Neural crest cell (in vitro differentiated cells): ENCODE measurements around the gene TBC1D17. TPM values are rescaled to one million over a fixed set of nuclear protein-coding genes. Genes with fewer than 3 reads are reported as not detected.

Experiments
- DNase-seq: peaks from one replicate; pipeline ENCODE4 v3.0.0; 2021; ENCODE audit warnings: low read depth, mixed read lengths, low spot score
- H3K27ac Mint-ChIP-seq: one replicate; pipeline ENCODE4 v1.8.0; 2021; ENCODE audit warnings: mild to moderate bottlenecking, mixed read lengths; ENCODE audit not compliant: unreplicated experiment
- H3K27me3 Mint-ChIP-seq: 2 replicates; pipeline ENCODE4 v1.8.0; 2021; ENCODE audit warnings: low read depth, mild to moderate bottlenecking, mixed read lengths
- H3K36me3 Mint-ChIP-seq: 2 replicates; pipeline ENCODE4 v1.8.0; 2021; ENCODE audit warnings: low read depth, mild to moderate bottlenecking, mixed read lengths
- H3K4me1 Mint-ChIP-seq: 2 replicates; pipeline ENCODE4 v1.8.0; 2021; ENCODE audit warnings: mixed read lengths
- H3K4me3 Mint-ChIP-seq: one replicate; pipeline ENCODE4 v1.8.0; 2021; ENCODE audit warnings: mild to moderate bottlenecking, mixed read lengths
- H3K9me3 Mint-ChIP-seq: 2 replicates; pipeline ENCODE4 v1.8.0; 2021; ENCODE audit warnings: mixed read lengths
- CTCF ChIP-seq: fragments of 200-600 bp; sonication (generic); conservative IDR thresholded peaks from 2 replicates; pipeline ENCODE4 v1.5.0; 2021; ENCODE audit warnings: antibody characterized with exemption, mild to moderate bottlenecking
- total RNA-seq: library from RNA; stranded (reverse); gene quantifications from 2 replicates; pipeline ENCODE4 v1.2.1, GENCODE V29; 2021

The TBC1D17 gene
- total RNA-seq, 1 donor from 2014 or later, result 30.5 TPM

DNA sequence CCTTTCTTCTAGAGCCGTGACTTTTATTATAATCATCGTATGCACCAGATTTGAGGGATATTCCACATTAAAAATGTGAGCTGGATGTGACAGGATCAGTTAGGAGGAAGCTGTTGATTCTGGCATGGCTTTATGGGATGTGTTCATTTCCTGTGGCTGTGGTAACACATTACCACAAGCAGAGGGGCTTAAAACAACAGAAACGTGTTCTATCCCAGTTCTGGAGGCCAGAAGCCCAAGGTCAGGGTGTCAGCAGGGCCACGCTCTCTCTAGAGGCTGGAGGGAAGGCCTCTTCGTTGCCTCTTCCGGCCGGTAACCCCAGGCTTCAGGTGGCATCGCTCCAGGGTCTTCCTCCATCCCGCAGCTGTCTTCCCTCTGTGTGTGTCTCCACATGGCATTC lies 44.9 kb upstream of the TBC1D17 start:
- H3K9me3 Mint-ChIP-seq, result no peaks in the 10 kb centered on the region
- peak overlapping the region; percentile 12 for H3K4me3 Mint-ChIP-seq
- no peak for DNase-seq
- peaks cover 10% of the 10 kb centered on the region for H3K36me3 Mint-ChIP-seq
- no peaks in the 10 kb centered on the region for H3K27me3 Mint-ChIP-seq
- H3K4me1 Mint-ChIP-seq, result no peaks in the 10 kb centered on the region
- no peak for TF ChIP-seq CTCF
- peak overlapping the region; percentile 35 for H3K27ac Mint-ChIP-seq

- H3K36me3 Mint-ChIP-seq, result peaks cover 17% of the 10 kb centered on the region
- H3K27me3 Mint-ChIP-seq, result no peaks in the 10 kb centered on the region
- H3K4me3 Mint-ChIP-seq, result no peak overlapping the region
- H3K27ac Mint-ChIP-seq, result no peak overlapping the region
- H3K4me1 Mint-ChIP-seq, result no peaks in the 10 kb centered on the region
- DNase-seq, result no peak
- no peaks in the 10 kb centered on the region for H3K9me3 Mint-ChIP-seq
- TF ChIP-seq CTCF, result no peak
Measured at GRCh38 chr19:49833599-49833998, 43.9 kb upstream of the TBC1D17 start.

DNA sequence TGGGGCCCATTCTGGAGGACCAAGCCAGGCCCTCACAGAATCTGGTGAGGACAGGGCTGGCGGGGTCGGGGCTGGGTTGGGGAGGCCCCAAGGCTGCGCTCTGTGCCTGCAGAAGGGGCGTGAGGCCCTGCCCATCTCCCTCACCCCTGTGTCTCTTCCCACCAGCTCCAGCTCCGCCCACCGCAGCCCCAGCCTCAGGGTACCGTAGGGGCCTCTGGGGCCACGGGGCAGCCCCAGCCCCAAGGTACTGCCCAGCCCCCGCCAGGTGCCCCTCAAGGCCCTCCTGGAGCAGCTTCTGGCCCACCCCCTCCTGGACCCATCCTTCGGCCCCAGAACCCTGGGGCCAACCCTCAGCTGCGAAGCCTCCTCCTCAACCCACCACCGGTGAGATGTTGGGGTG lies 41.9 kb upstream of the TBC1D17 start:
- peaks cover 4% of the 10 kb centered on the region for H3K4me1 Mint-ChIP-seq
- peaks cover 23% of the 10 kb centered on the region for H3K36me3 Mint-ChIP-seq
- TF ChIP-seq CTCF, result no peak
- no peak for DNase-seq
- no peak overlapping the region for H3K4me3 Mint-ChIP-seq
- H3K9me3 Mint-ChIP-seq, result no peaks in the 10 kb centered on the region
- no peaks in the 10 kb centered on the region for H3K27me3 Mint-ChIP-seq
- no peak overlapping the region for H3K27ac Mint-ChIP-seq

GRCh38 chr19:49836176-49837008 lies 41.1 kb upstream of the TBC1D17 start:
- Mint-ChIP-seq H3K27me3 (no peaks in the 10 kb centered on the region), H3K36me3 (peaks cover 23% of the 10 kb centered on the region), H3K4me3 (no peak overlapping the region), H3K4me1 (peaks cover 5% of the 10 kb centered on the region), H3K9me3 (no peaks in the 10 kb centered on the region), H3K27ac (no peak overlapping the region)
- no peak for DNase-seq
- TF ChIP-seq CTCF, result no peak

- Mint-ChIP-seq H3K4me1 (peaks cover 5% of the 10 kb centered on the region), H3K27me3 (no peaks in the 10 kb centered on the region), H3K36me3 (peaks cover 23% of the 10 kb centered on the region), H3K4me3 (no peak overlapping the region), H3K27ac (peak overlapping the region; percentile 35), H3K9me3 (no peaks in the 10 kb centered on the region)
- no peak for TF ChIP-seq CTCF
- no peak for DNase-seq
Measured at GRCh38 chr19:49837009-49837310, 40.5 kb upstream of the TBC1D17 start.
